Ecto neural progenitor cell (in vitro differentiated cells): ENCODE data around the gene IFNL1.
"Not testable (repeated sequence)": the region's sequence is repeated elsewhere in the genome, so short reads cannot be mapped to it uniquely, and the experiment has no call there.

ENCODE experiments used
- DNase-seq: peaks from one replicate; pipeline ENCODE4 v3.0.0-alpha.2; 2018; ENCODE audit warnings: low spot score

The IFNL1 gene

GRCh38 chr19:39270036-39270871, 26.0 kb upstream of the IFNL1 start:
- DNase-seq, result no peak

GRCh38 chr19:39273859-39274258, 22.3 kb upstream of the IFNL1 start:
- DNase-seq, result not testable (repeated sequence)

- DNase-seq, result no peak
Measured at GRCh38 chr19:39275578-39275977, 20.6 kb upstream of the IFNL1 start.

- DNase-seq, result no peak
Measured at GRCh38 chr19:39276740-39277139, 19.5 kb upstream of the IFNL1 start.

- no peak for DNase-seq
Measured at GRCh38 chr19:39277598-39277997, 18.6 kb upstream of the IFNL1 start.

DNA sequence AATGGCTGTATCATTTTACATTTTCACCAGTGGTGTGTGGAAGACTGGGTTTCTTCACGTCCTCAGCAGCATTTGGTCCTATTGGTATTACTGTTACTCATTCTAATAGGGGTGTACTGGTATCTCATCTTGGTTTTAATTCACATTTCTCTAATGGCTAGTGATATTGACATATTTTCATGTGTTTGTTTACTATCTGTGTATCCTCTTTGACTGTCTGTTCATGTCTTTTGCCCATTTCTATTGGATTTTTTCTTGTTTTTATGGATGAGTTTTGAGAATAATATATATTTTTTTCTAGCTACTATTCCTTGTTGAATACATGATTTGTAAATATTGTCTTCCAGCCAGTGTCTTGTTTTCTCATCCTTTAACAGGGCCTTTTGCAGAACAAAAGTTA, 14.2 kb upstream of the IFNL1 start:
- no peak for DNase-seq

- no peak for DNase-seq
Measured at GRCh38 chr19:39284032-39284431, 12.2 kb upstream of the IFNL1 start.

DNA sequence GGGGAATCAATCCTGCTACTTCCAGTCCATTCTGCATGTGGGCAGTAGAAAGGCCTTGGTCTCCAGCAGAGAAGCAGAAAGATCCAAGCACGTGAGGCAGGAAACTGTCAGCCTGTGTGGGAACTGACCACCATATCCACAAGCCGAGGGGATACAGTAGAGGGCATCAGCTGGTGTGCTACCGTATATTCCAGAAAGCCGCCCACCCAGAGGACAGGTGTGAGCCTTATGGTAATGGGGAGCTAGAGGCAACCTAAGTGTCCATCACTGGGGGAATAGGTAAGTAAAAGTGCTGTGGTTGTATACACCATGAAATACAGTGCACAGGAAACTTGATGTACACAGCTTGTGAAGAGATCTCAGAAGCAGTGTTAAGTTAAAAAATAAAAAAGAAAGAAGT, 2.8 kb upstream of the IFNL1 start:
- DNase-seq, result no peak

DNA sequence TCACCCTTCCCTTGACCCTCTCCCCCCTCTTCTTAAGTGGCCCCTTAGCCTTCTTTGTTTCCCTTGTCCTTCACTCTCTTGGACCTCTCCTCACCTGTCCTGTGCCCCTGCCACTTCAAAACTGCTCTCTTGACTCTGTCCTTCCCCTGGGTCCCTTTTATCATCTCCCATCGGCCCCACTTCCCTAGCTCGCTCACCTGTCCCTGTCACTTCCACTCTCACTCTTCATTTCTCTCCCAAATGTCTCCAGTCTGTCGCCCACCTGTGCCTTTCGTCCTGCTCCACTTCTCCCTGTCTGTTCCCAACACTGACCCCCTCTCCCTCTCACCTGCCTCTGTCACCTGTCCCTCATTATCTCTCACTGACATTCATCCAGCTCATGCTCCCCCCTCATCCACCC, 699 bp downstream of the IFNL1 start:
- DNase-seq, result no peak

DNA sequence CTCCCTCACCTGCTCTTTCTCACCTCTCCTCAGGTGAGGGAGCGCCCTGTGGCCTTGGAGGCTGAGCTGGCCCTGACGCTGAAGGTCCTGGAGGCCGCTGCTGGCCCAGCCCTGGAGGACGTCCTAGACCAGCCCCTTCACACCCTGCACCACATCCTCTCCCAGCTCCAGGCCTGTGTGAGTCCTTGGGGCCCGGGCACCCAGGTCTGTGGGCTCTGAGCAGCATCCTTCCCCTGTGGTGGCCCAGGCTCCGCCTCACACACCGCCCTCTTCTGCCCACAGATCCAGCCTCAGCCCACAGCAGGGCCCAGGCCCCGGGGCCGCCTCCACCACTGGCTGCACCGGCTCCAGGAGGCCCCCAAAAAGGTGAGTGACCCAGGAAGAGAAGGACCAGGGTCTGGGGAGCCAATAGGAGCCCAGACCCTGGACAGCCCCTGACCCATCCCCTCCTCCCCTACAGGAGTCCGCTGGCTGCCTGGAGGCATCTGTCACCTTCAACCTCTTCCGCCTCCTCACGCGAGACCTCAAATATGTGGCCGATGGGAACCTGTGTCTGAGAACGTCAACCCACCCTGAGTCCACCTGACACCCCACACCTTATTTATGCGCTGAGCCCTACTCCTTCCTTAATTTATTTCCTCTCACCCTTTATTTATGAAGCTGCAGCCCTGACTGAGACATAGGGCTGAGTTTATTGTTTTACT, 1.9 kb downstream of the IFNL1 start:
- no peak for DNase-seq

- DNase-seq, result no peak
Measured at GRCh38 chr19:39299404-39299803, 3.2 kb downstream of the IFNL1 start.

GRCh38 chr19:39299832-39300231, 3.6 kb downstream of the IFNL1 start:
- DNase-seq, result no peak

GRCh38 chr19:39301021-39301420, 4.8 kb downstream of the IFNL1 start:
- DNase-seq, result no peak

GRCh38 chr19:39301562-39301961, 5.4 kb downstream of the IFNL1 start:
- no peak for DNase-seq

DNA sequence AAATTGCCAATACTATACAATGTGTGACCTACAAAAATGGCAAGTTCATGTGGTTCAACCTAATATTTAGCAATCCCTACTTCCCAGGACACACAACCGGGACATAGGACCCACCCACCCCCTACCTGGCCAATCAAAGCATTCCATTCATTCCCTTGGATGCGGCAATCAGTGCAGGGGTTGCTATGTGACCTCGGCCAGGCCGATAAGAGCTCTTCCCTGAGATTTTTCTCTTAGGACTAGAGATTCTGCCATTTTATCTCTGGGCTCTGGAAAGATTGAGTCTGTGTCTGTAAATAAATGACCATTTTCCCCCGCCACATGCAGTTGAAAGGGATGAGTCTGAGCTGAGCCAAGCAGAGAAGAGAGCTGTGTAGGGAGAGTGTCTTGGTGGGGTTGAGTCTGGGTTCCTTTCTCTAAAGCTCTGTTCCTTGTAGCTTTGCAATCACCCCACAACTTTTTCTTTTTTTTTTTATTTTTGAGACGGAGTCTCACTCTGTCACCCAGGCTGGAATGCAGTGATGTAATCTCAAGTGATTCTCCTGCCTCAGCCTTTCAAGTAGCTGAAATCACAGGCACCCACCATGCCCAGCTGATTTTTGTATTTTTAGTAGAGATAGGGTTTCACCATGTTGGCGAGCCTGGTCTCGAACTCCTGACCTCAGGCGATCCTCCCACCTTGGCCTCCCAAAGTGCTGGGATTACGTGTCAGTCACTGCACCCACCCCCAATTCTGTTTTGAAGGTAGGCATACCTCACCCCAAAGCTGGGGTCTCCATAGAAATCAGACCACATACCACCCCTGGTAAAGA, 7.4 kb downstream of the IFNL1 start:
- DNase-seq, result no peak

DNA sequence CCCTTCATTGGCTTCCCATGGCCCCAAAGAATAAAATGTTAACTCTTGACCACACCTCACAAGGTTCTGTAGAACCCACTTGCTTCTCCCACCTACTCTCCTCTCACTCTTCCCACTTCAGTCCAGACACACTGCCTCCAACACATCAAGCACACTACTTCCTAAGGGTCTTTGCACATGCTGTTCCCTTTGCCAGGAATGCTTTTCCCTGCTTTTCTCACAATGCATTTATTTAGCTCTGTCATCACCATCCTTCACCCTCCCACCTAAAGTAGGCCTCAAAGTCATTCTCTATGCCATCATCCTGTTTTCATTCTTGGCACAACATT, 7.9 kb downstream of the IFNL1 start:
- DNase-seq, result no peak

GRCh38 chr19:39304701-39305571, 8.7 kb downstream of the IFNL1 start:
- DNase-seq, result no peak

- DNase-seq, result no peak
Measured at GRCh38 chr19:39306075-39306474, 9.9 kb downstream of the IFNL1 start.

- peak; percentile 83 for DNase-seq
Measured at GRCh38 chr19:39307046-39307821, 11.0 kb downstream of the IFNL1 start.

DNA sequence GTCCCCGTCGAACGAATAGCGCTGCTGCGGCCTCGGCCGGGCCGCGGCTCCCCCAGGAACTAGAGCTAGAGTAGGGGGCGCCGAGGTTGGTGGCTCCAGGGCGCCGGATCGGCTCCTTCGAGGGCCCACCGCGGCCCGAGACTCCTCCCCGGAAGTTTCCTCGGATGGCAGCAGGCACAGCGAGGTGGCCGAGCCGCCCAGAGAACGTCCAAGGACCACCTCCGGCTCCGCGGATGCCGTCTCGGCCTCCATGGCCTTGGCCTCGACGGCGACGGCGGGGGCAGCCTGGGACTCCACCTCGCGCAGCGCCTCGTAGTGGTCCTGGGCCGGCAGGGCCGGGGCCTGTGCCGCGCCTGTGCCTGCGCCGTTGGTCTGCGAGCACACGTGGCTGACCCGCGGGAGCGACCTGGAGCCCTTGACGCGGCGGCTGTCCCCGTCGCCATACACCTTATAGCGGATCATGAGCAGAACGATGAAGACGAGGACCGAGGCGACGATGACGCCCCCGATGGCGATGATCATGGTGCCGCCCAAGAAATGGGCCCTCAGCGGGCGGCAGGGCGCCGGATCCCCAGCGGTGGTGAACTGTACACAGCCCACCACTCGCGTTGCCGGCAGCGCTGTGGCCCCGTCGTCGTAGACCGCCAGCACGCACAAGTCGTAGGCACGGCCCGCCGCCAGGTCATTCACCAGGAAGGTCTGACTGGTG, 11.8 kb downstream of the IFNL1 start:
- no peak for DNase-seq
